ENCODE data around the gene NRDE2.

The NRDE2 gene

GRCh38 chr14:90373887-90374286 lies 42.1 kb upstream of the NRDE2 start:
- peak; percentile 26 to 46 for DNase-seq (ENCODE audit: low read depth in 2 of 2)
- no peak overlapping the region for H3K4me3 ChIP-seq (replicated peaks in 1 of 2; ENCODE audit: low read depth in 2 of 2, low read length in 2 of 2)
- TF ChIP-seq, protein P1, sequence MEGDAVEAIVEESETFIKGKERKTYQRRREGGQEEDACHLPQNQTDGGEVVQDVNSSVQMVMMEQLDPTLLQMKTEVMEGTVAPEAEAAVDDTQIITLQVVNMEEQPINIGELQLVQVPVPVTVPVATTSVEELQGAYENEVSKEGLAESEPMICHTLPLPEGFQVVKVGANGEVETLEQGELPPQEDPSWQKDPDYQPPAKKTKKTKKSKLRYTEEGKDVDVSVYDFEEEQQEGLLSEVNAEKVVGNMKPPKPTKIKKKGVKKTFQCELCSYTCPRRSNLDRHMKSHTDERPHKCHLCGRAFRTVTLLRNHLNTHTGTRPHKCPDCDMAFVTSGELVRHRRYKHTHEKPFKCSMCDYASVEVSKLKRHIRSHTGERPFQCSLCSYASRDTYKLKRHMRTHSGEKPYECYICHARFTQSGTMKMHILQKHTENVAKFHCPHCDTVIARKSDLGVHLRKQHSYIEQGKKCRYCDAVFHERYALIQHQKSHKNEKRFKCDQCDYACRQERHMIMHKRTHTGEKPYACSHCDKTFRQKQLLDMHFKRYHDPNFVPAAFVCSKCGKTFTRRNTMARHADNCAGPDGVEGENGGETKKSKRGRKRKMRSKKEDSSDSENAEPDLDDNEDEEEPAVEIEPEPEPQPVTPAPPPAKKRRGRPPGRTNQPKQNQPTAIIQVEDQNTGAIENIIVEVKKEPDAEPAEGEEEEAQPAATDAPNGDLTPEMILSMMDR (IDR thresholded peaks at IDR 0.05; ENCODE audit: low read depth, low read length) = no peak

- DNase-seq (ENCODE audit: low read depth in 2 of 2) = peak in 1 of 2 donors; percentile 10
- TF ChIP-seq, protein P1 (IDR thresholded peaks at IDR 0.05; ENCODE audit: low read depth, low read length) = no peak
- H3K4me3 ChIP-seq (replicated peaks in 1 of 2; ENCODE audit: low read depth in 2 of 2, low read length in 2 of 2) = no peak overlapping the region
These were observed 37.4 kb upstream of the NRDE2 start for GRCh38 chr14:90368946-90369721.

- TF ChIP-seq, protein P1 (IDR thresholded peaks at IDR 0.05; ENCODE audit: low read depth, low read length) = no peak
- no peak for DNase-seq (ENCODE audit: low read depth in 2 of 2)
- no peak overlapping the region for H3K4me3 ChIP-seq (replicated peaks in 1 of 2; ENCODE audit: low read depth in 2 of 2, low read length in 2 of 2)
These were observed 30.8 kb upstream of the NRDE2 start for GRCh38 chr14:90362558-90362896.

DNA sequence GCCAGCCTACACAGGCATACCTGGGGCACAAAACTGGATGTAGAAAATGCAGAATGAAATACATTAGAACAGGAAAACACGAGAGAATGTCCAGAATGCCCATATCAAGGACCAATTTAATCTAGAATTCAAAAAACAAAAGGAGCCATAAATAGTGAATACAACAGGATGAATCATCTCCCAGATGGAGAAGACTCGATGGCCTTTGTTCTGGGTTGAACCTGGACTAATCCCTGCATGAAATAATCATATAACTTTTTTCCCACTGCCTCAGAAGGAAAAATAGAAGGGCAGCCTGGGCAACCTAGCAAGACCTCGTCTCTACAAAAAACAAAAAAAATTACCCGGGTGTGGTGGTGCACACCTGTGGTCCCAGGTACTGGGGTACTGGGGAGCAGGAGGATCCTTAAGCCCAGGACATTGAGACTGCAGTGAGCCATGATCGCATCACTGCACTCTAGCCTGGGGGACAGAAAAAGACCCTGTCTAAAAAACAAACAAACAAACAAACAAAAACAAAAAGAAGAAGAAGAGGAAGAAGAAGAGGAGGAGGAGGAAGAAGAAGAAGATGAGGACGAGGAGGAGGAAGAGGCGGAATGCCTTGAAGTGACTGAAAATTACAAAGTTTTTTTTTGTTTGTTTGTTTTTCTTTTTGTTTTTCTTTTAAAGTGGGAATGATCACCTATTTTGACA lies 30.3 kb upstream of the NRDE2 start:
- no peak for DNase-seq (ENCODE audit: low read depth in 2 of 2)

GRCh38 chr14:90358359-90358758 lies 26.6 kb upstream of the NRDE2 start:
- TF ChIP-seq, protein P1 (IDR thresholded peaks at IDR 0.05; ENCODE audit: low read depth, low read length) = no peak
- H3K4me3 ChIP-seq (replicated peaks in 1 of 2; ENCODE audit: low read depth in 2 of 2, low read length in 2 of 2) = no peak overlapping the region
- DNase-seq (ENCODE audit: low read depth in 2 of 2) = no peak

More for the DNA sequence above, 30.3 kb upstream of the NRDE2 start:
- H3K4me3 ChIP-seq (replicated peaks in 1 of 2; ENCODE audit: low read depth in 2 of 2, low read length in 2 of 2) = no peak overlapping the region
- TF ChIP-seq, protein P1 (IDR thresholded peaks at IDR 0.05; ENCODE audit: low read depth, low read length) = no peak

DNA sequence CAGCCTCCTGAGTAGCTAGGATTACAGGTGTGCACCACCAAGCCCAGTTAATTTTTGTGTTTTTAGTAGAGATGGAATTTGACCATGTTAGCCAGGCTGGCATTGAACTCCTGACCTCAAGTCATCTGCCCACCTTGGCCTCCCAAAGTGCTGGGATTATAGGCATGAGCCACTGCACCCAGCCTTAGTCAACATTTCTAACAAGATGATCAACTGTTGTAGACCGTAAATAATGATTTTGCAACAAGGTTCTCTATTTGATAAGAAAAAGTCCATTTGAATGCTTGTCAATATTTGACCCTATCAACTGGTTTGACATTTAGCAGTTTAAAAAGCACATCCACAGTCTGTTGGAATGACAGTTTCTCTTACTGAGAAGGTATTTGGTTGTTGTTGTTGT lies 25.2 kb upstream of the NRDE2 start:
- DNase-seq (ENCODE audit: low read depth in 2 of 2) = no peak
- no peak overlapping the region for H3K4me3 ChIP-seq (replicated peaks in 1 of 2; ENCODE audit: low read depth in 2 of 2, low read length in 2 of 2)
- TF ChIP-seq, protein P1 (IDR thresholded peaks at IDR 0.05; ENCODE audit: low read depth, low read length) = no peak
